CD14-positive monocyte (primary cell): ENCODE measurements around the gene LRRC72. TPM values are rescaled to one million over a fixed set of nuclear protein-coding genes. Genes with fewer than 3 reads are reported as not detected.

Source experiments
- DNase-seq, 3 donors: peaks; one replicate each; pipeline ENCODE4 v3.0.0-alpha.2; 2011 to 2022
- H2AFZ ChIP-seq: 2 replicates; pipeline ENCODE4 v1.6.0; 2012; ENCODE audit warnings: mild to moderate bottlenecking, low read depth, low read length, inconsistent platforms; ENCODE audit not compliant: insufficient read depth, poor library complexity, severe bottlenecking
- H3K27ac ChIP-seq, 2 donors: 1 replicate in 1 of 2; 2 replicates in 1 of 2; pipeline ENCODE4 v1.5.1; 2012 to 2013; ENCODE audit warnings: low read length in 2 of 2, control low read depth in 1 of 2, inconsistent platforms in 1 of 2, low read depth in 1 of 2, mild to moderate bottlenecking in 1 of 2
- H3K27me3 ChIP-seq, 2 donors: one replicate each; pipeline versions ENCODE4 v1.6.0 to v1.6.1; 2011 to 2013; ENCODE audit warnings: low read length in 2 of 2; ENCODE audit not compliant: control insufficient read depth in 2 of 2, insufficient read depth in 2 of 2
- H3K36me3 ChIP-seq, 2 donors: replicated peaks in 1 of 2; 1 replicate in 1 of 2; 2 replicates in 1 of 2; pipeline versions ENCODE4 v1.5.1 to v1.6.1; 2012 to 2013; ENCODE audit warnings: low read length in 2 of 2, control low read depth in 1 of 2, inconsistent platforms in 1 of 2, mild to moderate bottlenecking in 1 of 2; ENCODE audit not compliant: insufficient read depth in 2 of 2, control insufficient read depth in 1 of 2
- H3K4me1 ChIP-seq, 2 donors: 1 replicate in 1 of 2; 2 replicates in 1 of 2; pipeline versions ENCODE4 v1.5.1 to v1.6.1; 2012 to 2013; ENCODE audit warnings: low read length in 2 of 2, control low read depth in 1 of 2, inconsistent platforms in 1 of 2, mild to moderate bottlenecking in 1 of 2, moderate library complexity in 1 of 2; ENCODE audit not compliant: insufficient read depth in 2 of 2, control insufficient read depth in 1 of 2
- H3K4me2 ChIP-seq: replicated peaks from 2 replicates; pipeline ENCODE3; 2012; ENCODE audit warnings: low read length, moderate library complexity, mild to moderate bottlenecking; ENCODE audit not compliant: poor library complexity, severe bottlenecking; ENCODE audit errors: extremely low read depth
- H3K4me3 ChIP-seq, 3 experiments: fragments of 200-600 bp in 1 of 3; sonication (generic) in 1 of 3; replicated peaks in 1 of 3; 1 replicate in 2 of 3; 2 replicates in 1 of 3; pipeline ENCODE4 v1.5.1; 2011 to 2013; ENCODE audit warnings: low read length in 3 of 3, mild to moderate bottlenecking in 3 of 3, control low read depth in 2 of 3, low read depth in 2 of 3, inconsistent platforms in 1 of 3, moderate library complexity in 1 of 3
- H3K79me2 ChIP-seq: 2 replicates; pipeline ENCODE4 v1.6.0; 2012; ENCODE audit warnings: mild to moderate bottlenecking, control low read depth, inconsistent platforms, low read length, moderate library complexity; ENCODE audit not compliant: insufficient read depth
- H3K9ac ChIP-seq: 2 replicates; pipeline ENCODE4 v1.6.0; 2017; ENCODE audit warnings: low read length, mild to moderate bottlenecking; ENCODE audit not compliant: insufficient read depth, poor library complexity, severe bottlenecking
- H3K9me3 ChIP-seq, 2 donors: replicated peaks in 1 of 2; 1 replicate in 1 of 2; 2 replicates in 1 of 2; pipeline versions ENCODE4 v1.5.1 to v1.6.1; 2012 to 2013; ENCODE audit warnings: low read length in 2 of 2, control low read depth in 1 of 2; ENCODE audit not compliant: control insufficient read depth in 1 of 2, insufficient read depth in 1 of 2
- H4K20me1 ChIP-seq: 2 replicates; pipeline ENCODE4 v1.6.0; 2012; ENCODE audit warnings: mild to moderate bottlenecking, low read length, control low read depth, moderate library complexity; ENCODE audit not compliant: insufficient read depth
- H3K27ac Mint-ChIP-seq, 7 donors: one replicate each; pipeline ENCODE4 v1.8.0; 2020; ENCODE audit warnings: mild to moderate bottlenecking in 7 of 7, mixed read lengths in 7 of 7, moderate library complexity in 6 of 7, inconsistent platforms in 2 of 7
- H3K27me3 Mint-ChIP-seq, 3 donors: one replicate each; pipeline ENCODE4 v1.8.0; 2021 to 2022; ENCODE audit warnings: low read depth in 3 of 3, mild to moderate bottlenecking in 3 of 3, mixed read lengths in 3 of 3, moderate library complexity in 3 of 3, inconsistent platforms in 1 of 3
- H3K36me3 Mint-ChIP-seq, 2 donors: one replicate each; pipeline ENCODE4 v1.8.0; 2020; ENCODE audit warnings: mixed read lengths in 2 of 2, inconsistent platforms in 1 of 2, mild to moderate bottlenecking in 1 of 2
- H3K4me1 Mint-ChIP-seq: one replicate; pipeline ENCODE4 v1.8.0; 2020; ENCODE audit warnings: mild to moderate bottlenecking, mixed read lengths
- H3K4me3 Mint-ChIP-seq, 2 donors: one replicate each; pipeline ENCODE4 v1.8.0; 2020; ENCODE audit warnings: mild to moderate bottlenecking in 2 of 2, mixed read lengths in 2 of 2, moderate library complexity in 1 of 2
- H3K9me3 Mint-ChIP-seq, 7 donors: one replicate each; pipeline ENCODE4 v1.8.0; 2020 to 2022; ENCODE audit warnings: mixed read lengths in 7 of 7, mild to moderate bottlenecking in 6 of 7, moderate library complexity in 6 of 7, inconsistent platforms in 2 of 7
- CTCF ChIP-seq: fragments of 200-600 bp; IDR thresholded peaks from one replicate; pipeline ENCODE4 v1.8.0; 2022; ENCODE audit warnings: antibody characterized with exemption, mild to moderate bottlenecking
- WGBS: methylation state at CpG from one replicate; pipeline ENCODE4 v1.1.5; 2013; ENCODE audit warnings: missing lambda C conversion rate; ENCODE audit not compliant: insufficient coverage; 5-methylcytosine and 5-hydroxymethylcytosine counted together
- intact Hi-C, 2 donors: fragments of 100-400 bp; cut with micrococcal nuclease; formaldehyde crosslinking; loops; one replicate each; pipeline versions ENCODE4 v1.15.0 to v1.15.1; 2023
- polyA plus RNA-seq, 3 donors: library from polyadenylated mRNA; depleted of rRNA in 1 of 3; unstranded in 2 of 3; stranded (reverse) in 1 of 3; fragments of 300-500 nt in 2 of 3; fragments of >200 nt in 1 of 3; fragmentation: Illumina TruSeq in 2 of 3; gene quantifications; 1 replicate in 2 of 3; 2 replicates in 1 of 3; pipeline ENCODE4 v1.2.3, GENCODE V29; 2012 to 2021

The LRRC72 gene
- polyA plus RNA-seq, 3 donors = not detected

- Histone ChIP-seq H2AFZ (no peak overlapping the region), H3K9ac (no peak overlapping the region), H3K4me3 (no peak overlapping the region), H4K20me1 (no peaks in the 10 kb centered on the region), H3K36me3 (no peaks in the 10 kb centered on the region), H3K4me2 (no peak overlapping the region), H3K79me2 (no peaks in the 10 kb centered on the region), H3K9me3 (no peaks in the 10 kb centered on the region), H3K4me1 (no peaks in the 10 kb centered on the region), H3K27me3 (no peaks in the 10 kb centered on the region), H3K27ac (no peak overlapping the region)
- no peak for TF ChIP-seq CTCF
- Mint-ChIP-seq H3K9me3 (no peaks in the 10 kb centered on the region), H3K4me1 (peaks cover 9% of the 10 kb centered on the region), H3K27ac (no peak overlapping the region), H3K4me3 (peak overlapping the region in 1 of 2 donors; percentile 56), H3K36me3 (no peaks in the 10 kb centered on the region), H3K27me3 (peaks cover 0 to 7% (median 1%) of the 10 kb centered on the region in 3 donors)
- intact Hi-C loops = no loop called here
- no peak for DNase-seq
- WGBS = no CpG with 5 or more reads among the region's 4 CpGs
These were observed 37.4 kb downstream of the LRRC72 start for GRCh38 chr7:16564023-16564380.

- intact Hi-C loops = no loop called here
- Histone ChIP-seq H3K4me3 (no peak overlapping the region), H3K4me1 (no peaks in the 10 kb centered on the region), H3K27me3 (no peaks in the 10 kb centered on the region), H3K9me3 (no peaks in the 10 kb centered on the region), H3K79me2 (no peaks in the 10 kb centered on the region), H3K36me3 (no peaks in the 10 kb centered on the region), H2AFZ (no peak overlapping the region), H3K9ac (no peak overlapping the region), H4K20me1 (no peaks in the 10 kb centered on the region), H3K27ac (no peak overlapping the region), H3K4me2 (no peak overlapping the region)
- H3K9me3 Mint-ChIP-seq = no peaks in the 10 kb centered on the region
- peaks cover 9% of the 10 kb centered on the region for H3K4me1 Mint-ChIP-seq
- peak; percentile 81 for TF ChIP-seq CTCF
- no peak overlapping the region for H3K4me3 Mint-ChIP-seq
- WGBS = 35% methylated on average over 6 of the region's 13 CpGs
- H3K27me3 Mint-ChIP-seq = peaks cover 0 to 8% (median 1%) of the 10 kb centered on the region in 3 donors
- peak; percentile 4 to 34 (median 17) for DNase-seq
- no peaks in the 10 kb centered on the region for H3K36me3 Mint-ChIP-seq
- H3K27ac Mint-ChIP-seq = no peak overlapping the region
These were observed 38.3 kb downstream of the LRRC72 start for GRCh38 chr7:16564909-16565426.
